Esophagus (tissue), 2 donors: Measurements from ENCODE around the gene ZNF296. TPM values are rescaled to one million over a fixed set of nuclear protein-coding genes. Genes with fewer than 3 reads are reported as not detected.
"Not testable (repeated sequence)": the region's sequence is repeated elsewhere in the genome, so short reads cannot be mapped to it uniquely, and the experiment has no call there.

Source experiments
- H3K27ac ChIP-seq, 2 donors: one replicate each; pipeline ENCODE4 v1.5.1; 2013; ENCODE audit warnings: low read depth in 2 of 2, mild to moderate bottlenecking in 2 of 2, inconsistent platforms in 1 of 2, low read length in 1 of 2, moderate library complexity in 1 of 2
- H3K27me3 ChIP-seq, 2 donors: one replicate each; pipeline ENCODE4 v1.6.1; 2013; ENCODE audit warnings: low read length in 2 of 2, control low read depth in 1 of 2, mild to moderate bottlenecking in 1 of 2; ENCODE audit not compliant: insufficient read depth in 2 of 2, control insufficient read depth in 1 of 2
- H3K36me3 ChIP-seq, 2 donors: one replicate each; pipeline ENCODE4 v1.6.1; 2013; ENCODE audit warnings: low read length in 1 of 2; ENCODE audit not compliant: control insufficient read depth in 2 of 2, insufficient read depth in 2 of 2
- H3K4me1 ChIP-seq, 2 donors: one replicate each; pipeline ENCODE4 v1.6.1; 2013; ENCODE audit warnings: low read length in 1 of 2; ENCODE audit not compliant: control insufficient read depth in 2 of 2, insufficient read depth in 2 of 2
- H3K4me3 ChIP-seq, 2 donors: one replicate each; pipeline ENCODE4 v1.5.1; 2013; ENCODE audit warnings: low read length in 2 of 2, mild to moderate bottlenecking in 2 of 2, low read depth in 1 of 2, moderate library complexity in 1 of 2
- H3K9me3 ChIP-seq, 2 donors: one replicate each; pipeline ENCODE4 v1.6.1; 2013; ENCODE audit warnings: mild to moderate bottlenecking in 2 of 2, low read depth in 1 of 2, low read length in 1 of 2, moderate library complexity in 1 of 2; ENCODE audit not compliant: control insufficient read depth in 2 of 2, insufficient read depth in 1 of 2
- WGBS, 2 donors: extraction: QIAGEN DNeasy Blood & Tissue Kit; methylation state at CpG; one replicate each; pipeline ENCODE4 v1.1.7; 2013; 5-methylcytosine and 5-hydroxymethylcytosine counted together
- polyA plus RNA-seq, 2 donors: library from polyadenylated mRNA; stranded (reverse); fragments of 200-250 nt; gene quantifications; one replicate each; pipeline ENCODE4 v1.2.3, GENCODE V29; 2013
- donor health status: healthy with polysubstance abuse.
- donor health status: Bipolar disorder and iron deficiency.

The ZNF296 gene
- 10 to 100 TPM in 1 of 2 donors, 1 to 10 TPM in 1; 7.6 to 14.5 TPM for polyA plus RNA-seq

DNA sequence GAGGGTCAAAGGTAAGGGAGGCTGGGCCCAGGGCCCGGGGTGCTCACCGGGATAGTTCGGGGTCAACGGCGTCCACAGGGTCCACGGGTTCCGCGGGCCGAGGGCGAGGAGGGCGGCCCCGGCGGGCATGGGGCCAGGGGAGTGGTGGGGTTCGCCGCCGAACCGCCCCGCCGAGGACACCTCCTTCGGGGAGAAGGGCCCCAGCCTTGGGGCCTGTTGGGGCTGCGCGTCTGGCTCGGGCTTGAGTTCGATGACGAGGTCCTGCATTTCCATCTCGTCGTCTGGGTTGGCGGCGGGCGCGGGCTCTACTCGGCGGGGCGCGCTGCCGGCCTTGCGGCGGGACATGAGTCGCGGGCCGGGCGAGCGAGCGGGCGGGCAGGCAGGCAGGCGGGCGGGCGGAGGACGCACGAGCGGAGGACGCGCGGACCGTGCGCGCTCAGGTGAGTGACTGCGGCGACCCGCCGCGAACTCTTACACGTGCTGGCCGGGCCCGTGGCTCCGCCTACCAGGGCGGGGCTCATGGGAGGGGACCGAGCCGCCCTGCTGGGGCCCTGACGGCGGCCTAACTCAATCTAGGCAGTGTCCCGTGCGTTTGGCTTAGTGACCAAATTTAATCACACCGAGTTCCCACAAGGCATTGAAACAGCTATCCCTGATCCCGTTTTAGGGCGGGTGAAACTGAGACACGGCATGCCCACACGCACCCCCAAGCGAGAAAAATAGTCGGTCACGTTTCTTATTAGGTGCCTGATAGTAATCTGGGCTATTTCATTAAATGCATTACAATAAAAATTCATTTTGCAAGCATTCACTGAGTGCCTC is at the start of gene ZNF296:
Gene ZNF296 (minus strand): TSS at position 450 of the 822 bp plus-strand sequence. CDS start 105 bp downstream, at position 345.
- Histone ChIP-seq H3K27me3 (no peaks in the 10 kb centered on the region), H3K9me3 (no peaks in the 10 kb centered on the region), H3K36me3 (peaks cover 0 to 10% of the 10 kb centered on the region in 2 donors), H3K27ac (peak within 1 kb of the TSS; percentile 85 to 87), H3K4me1 (peaks cover 0 to 31% of the 10 kb centered on the region in 2 donors), H3K4me3 (peak within 1 kb of the TSS; percentile 64 to 79)
- 2% methylated on average over 67 to 81 of the region's 81 CpGs for WGBS, 2 donors

DNA sequence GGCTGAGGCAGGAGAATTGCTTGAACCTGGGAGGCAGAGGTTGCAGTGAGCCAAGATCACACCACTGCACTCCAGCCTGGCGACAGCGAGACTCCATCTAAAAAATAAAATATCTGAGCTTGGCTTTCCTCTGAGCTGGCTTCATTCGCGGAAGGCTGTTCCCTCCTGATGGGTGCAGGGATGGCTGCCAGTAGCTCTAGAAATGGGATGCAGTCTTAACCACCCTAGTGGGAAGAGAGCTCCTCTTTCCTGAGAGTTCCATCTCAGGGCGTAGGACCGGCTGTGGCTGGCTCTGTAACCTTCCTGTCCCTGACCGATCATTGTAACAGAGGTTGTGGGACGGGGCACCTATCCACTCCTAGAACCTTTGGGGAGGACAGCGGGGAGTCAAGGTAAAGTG is 49.1 kb upstream of the ZNF296 start:
- H3K27me3 ChIP-seq = no peaks in the 10 kb centered on the region
- WGBS, 2 donors = 94 to 95% methylated on average over 9 of the region's 9 CpGs
- H3K4me3 ChIP-seq = no peak overlapping the region
- no peak overlapping the region for H3K27ac ChIP-seq
- peaks cover 7 to 22% of the 10 kb centered on the region in 2 donors for H3K4me1 ChIP-seq
- peaks cover 0 to 3% of the 10 kb centered on the region in 2 donors for H3K36me3 ChIP-seq
- no peaks in the 10 kb centered on the region for H3K9me3 ChIP-seq

DNA sequence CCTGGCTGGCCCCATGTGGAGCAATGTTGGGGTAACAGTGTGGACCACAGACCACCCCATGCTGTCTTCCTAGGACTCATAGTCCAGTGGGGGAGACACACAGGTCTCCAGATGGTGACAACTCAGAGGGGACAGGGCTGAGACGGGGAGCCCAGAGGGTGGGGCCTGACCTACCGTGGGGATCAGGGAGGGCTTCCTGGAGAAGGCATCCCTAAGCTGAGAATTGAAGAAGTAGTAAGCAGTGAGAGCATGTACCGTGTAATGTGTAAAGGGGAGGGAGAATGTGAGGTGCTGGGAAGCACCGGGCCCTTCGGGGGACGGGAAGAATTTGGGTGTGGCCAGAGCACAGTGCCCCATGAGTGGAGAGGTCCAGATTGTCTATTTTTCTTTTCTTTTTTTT is 47.7 kb upstream of the ZNF296 start:
- H3K36me3 ChIP-seq = peaks cover 0 to 3% of the 10 kb centered on the region in 2 donors
- WGBS, 2 donors = 56 to 75% methylated on average over 6 of the region's 6 CpGs
- no peaks in the 10 kb centered on the region for H3K9me3 ChIP-seq
- peak overlapping the region in 1 of 2 donors; percentile 14 for H3K27ac ChIP-seq
- no peaks in the 10 kb centered on the region for H3K27me3 ChIP-seq
- H3K4me3 ChIP-seq = no peak overlapping the region
- peaks cover 7 to 28% of the 10 kb centered on the region in 2 donors for H3K4me1 ChIP-seq

DNA sequence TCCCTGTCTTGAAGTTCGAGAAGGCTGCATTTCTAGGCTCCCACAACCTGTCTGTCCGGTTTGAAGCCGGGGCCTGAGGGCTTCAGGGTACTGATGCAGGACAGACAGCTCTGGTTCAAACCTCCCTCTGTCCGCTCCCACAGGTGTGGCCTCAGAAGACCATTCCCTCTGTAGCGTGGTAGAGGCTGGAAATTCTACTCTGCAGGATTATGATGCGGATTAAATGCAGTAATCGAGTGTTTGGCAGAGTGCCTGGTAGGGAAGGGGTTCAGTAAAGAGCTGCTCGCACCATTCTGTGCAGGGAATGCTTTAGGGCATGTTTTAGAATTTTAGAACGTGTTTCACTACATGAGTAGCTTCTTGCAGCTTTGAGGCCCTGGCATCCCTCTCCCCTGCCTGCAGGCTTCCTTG is 47.2 kb upstream of the ZNF296 start:
- Histone ChIP-seq H3K27ac (peak overlapping the region in 1 of 2 donors; percentile 14), H3K36me3 (peaks cover 0 to 3% of the 10 kb centered on the region in 2 donors), H3K27me3 (no peaks in the 10 kb centered on the region), H3K9me3 (no peaks in the 10 kb centered on the region), H3K4me1 (peaks cover 7 to 28% of the 10 kb centered on the region in 2 donors), H3K4me3 (no peak overlapping the region)
- WGBS, 2 donors = 44 to 52% methylated on average over 9 of the region's 9 CpGs

DNA sequence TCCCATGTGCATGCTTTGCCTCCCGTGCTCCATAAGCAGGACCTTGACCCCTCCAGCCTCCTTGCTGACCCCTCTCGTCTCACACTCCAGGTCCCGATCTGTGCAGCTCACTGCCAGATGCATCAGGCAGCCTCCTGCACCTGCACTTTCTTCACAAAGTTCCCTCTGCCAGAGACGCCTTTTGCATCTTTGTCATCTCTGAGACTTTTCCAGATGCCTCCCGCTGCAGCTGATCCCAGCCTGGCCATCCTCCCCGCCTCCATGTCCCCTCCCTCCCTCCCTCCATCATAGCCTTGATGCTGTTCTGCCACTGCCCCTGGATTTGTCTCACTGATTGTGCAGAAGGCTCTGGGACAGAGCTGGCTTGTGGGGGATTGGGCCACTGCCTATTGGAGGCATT is 46.6 kb upstream of the ZNF296 start:
- WGBS, 2 donors = 73 to 76% methylated on average over 6 of the region's 6 CpGs
- H3K9me3 ChIP-seq = no peaks in the 10 kb centered on the region
- no peaks in the 10 kb centered on the region for H3K27me3 ChIP-seq
- H3K4me3 ChIP-seq = no peak overlapping the region
- peak overlapping the region; percentile 13 to 71 for H3K27ac ChIP-seq
- H3K36me3 ChIP-seq = peaks cover 0 to 3% of the 10 kb centered on the region in 2 donors
- peaks cover 7 to 28% of the 10 kb centered on the region in 2 donors for H3K4me1 ChIP-seq

DNA sequence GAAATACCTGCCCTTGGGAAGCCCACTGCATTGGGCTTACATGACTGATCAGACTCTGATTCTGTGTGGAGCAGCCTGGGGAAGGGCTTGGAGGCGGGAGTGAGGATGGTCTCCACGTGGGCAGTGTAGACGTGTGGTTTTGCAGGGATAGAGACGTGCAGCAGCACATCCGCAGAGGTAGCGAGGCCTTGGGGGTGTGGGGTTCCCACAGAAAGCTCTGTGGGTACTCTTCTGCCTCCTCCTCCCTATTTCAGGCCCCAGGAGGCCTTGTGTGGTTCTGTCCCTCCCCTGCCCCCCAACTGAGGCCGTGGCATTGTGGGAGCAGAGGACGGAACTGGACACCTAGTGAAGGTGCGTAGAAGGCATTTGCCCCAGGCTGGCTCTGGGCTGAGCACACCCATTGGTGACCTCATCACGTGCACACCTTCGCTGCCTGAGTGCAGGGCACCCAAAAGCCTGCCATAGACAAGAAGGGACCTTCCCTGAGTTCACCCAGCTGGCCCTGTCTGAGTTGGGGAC is 45.6 kb upstream of the ZNF296 start:
- H3K27me3 ChIP-seq = no peaks in the 10 kb centered on the region
- H3K36me3 ChIP-seq = peaks cover 0 to 3% of the 10 kb centered on the region in 2 donors
- no peak overlapping the region for H3K4me3 ChIP-seq
- H3K4me1 ChIP-seq = peaks cover 7 to 36% of the 10 kb centered on the region in 2 donors
- no peak overlapping the region for H3K27ac ChIP-seq
- no peaks in the 10 kb centered on the region for H3K9me3 ChIP-seq
- WGBS, 2 donors = 70 to 72% methylated on average over 11 of the region's 11 CpGs

DNA sequence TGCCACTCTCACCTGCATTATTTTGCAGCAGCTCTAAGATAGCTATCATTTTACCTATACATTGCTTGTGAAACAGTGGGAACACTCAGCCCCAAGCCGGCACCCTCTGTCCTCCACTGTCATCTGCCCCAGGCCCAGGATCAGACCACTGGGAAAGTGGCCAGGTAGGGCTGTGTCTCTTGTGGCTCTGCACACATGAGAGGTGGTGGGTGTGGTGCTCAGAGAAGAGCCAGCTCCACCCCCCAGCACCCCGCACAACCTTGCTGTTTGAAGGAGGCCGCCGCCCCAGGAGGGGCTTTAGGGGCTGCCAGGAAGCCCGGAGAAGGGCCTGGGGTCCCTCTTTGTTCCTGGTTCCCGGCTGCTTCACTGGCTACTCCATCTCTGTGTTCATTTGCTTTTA is 43.3 kb upstream of the ZNF296 start:
- 76% methylated on average over 6 of the region's 6 CpGs for WGBS, 2 donors
- Histone ChIP-seq H3K4me1 (peaks cover 3 to 41% of the 10 kb centered on the region in 2 donors), H3K27me3 (no peaks in the 10 kb centered on the region), H3K36me3 (peaks cover 0 to 6% of the 10 kb centered on the region in 2 donors), H3K27ac (no peak overlapping the region), H3K9me3 (no peaks in the 10 kb centered on the region), H3K4me3 (no peak overlapping the region)

DNA sequence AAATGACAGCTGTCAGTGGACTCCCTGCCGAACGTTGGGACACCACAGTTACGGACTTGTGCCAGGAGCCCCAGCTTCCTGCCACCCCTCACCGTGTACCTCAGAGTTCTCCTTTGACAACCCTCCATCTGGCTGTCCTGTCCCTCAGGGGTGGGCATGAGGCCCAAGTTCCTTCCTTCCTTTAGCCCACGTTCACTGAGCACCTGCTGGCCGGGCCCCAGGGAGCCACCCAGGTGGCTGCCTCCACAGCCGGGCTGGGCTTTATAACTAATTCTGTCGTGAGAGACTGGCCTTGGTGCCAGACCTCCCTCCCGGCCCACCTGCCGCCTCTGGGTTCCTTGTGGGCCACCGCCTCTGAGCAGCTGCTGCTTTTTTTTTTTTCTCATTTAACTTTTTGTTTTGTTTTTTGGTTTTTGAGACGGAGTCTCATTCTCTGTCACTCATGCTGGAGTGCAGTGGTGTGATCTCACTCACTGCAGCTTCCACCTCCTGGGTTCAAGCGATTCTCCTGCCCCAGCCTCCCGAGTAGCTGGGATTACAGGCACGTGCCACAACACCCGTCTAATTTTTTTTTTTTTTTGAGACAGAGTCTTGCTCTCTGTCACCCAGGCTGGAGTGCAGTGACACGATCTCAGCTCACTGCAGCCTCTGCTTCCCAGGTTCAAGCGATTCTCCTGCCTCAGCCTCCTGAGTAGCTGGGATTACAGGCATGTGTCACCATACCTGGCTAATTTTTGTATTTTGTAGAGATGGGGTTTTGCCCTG is 42.5 kb upstream of the ZNF296 start:
- H3K4me3 ChIP-seq, H3K27me3 ChIP-seq, H3K27ac ChIP-seq, H3K9me3 ChIP-seq, H3K36me3 ChIP-seq: not testable (repeated sequence)
- WGBS, 2 donors = 50 to 53% methylated on average over 18 of the region's 18 CpGs
- peaks cover 4 to 45% of the 10 kb centered on the region in 2 donors for H3K4me1 ChIP-seq

DNA sequence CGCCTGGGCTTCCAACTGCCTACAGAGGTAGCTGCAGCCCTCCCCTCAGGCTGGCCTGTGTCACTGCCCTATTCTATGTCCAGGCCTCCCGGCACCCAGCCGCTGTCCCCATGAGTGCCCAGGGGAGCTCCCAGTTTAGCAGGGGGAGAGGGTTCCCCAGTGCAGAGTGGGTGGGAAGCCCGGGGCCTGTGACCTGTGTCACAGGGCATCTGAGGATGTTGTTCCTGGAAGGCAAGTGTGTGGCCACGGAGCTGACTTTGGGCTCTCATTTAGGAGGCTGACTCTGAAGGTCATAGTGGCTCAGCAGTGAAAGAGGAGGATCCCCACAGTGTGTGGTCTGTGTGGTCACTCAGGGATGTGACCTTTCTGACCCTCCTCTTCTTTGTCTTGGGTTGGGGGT is 41.8 kb upstream of the ZNF296 start:
- WGBS, 2 donors = 78 to 82% methylated on average over 5 of the region's 5 CpGs
- H3K4me1 ChIP-seq = peaks cover 7 to 48% of the 10 kb centered on the region in 2 donors
- H3K27ac ChIP-seq = no peak overlapping the region
- no peaks in the 10 kb centered on the region for H3K27me3 ChIP-seq
- peaks cover 0 to 6% of the 10 kb centered on the region in 2 donors for H3K36me3 ChIP-seq
- no peaks in the 10 kb centered on the region for H3K9me3 ChIP-seq
- H3K4me3 ChIP-seq = no peak overlapping the region
